IMR-90 (cell line): ENCODE results near the gene NRXN2. TPM values are rescaled to one million over a fixed set of nuclear protein-coding genes. Genes with fewer than 3 reads are reported as not detected.

Experiments used
- ATAC-seq: fragments of 200-7000 bp; cut with Tn5 transposase; 2 replicates; pipeline ENCODE4 v1.9.1; 2020; ENCODE audit warnings: low read depth, mild to moderate bottlenecking, moderate library complexity
- BruUV-seq: library from RNA; stranded (reverse); fragments of 400-500 nt; replicated peaks from 2 replicates; lab custom pipeline; 2021; lab: Mats Ljungman, UMichigan
- CTCF ChIA-PET: fragments of 300-600 bp; formaldehyde crosslinking; extraction: SDS; loops from one replicate; lab custom pipeline; 2021; ENCODE audit warnings: antibody characterized with exemption; lab: Yijun Ruan, JAX
- POLR2A ChIA-PET: fragments of 300-600 bp; sonication (Branson Sonifier 250); formaldehyde crosslinking; loops from one replicate; lab custom pipeline; 2022; ENCODE audit warnings: antibody characterized with exemption; ENCODE audit not compliant: unreplicated experiment; lab: Charles Lee
- DNase-seq: peaks from one replicate; pipeline ENCODE4 v3.0.0; 2013
- H2AFZ ChIP-seq: replicated peaks from 2 replicates; pipeline ENCODE3; 2013; ENCODE audit warnings: low read length, mild to moderate bottlenecking; ENCODE audit not compliant: poor library complexity
- H2AK5ac ChIP-seq: 2 replicates; pipeline ENCODE4 v1.6.1; 2013; ENCODE audit warnings: low read depth, low read length, inconsistent platforms
- H2AK9ac ChIP-seq: replicated peaks from 2 replicates; pipeline ENCODE3; 2013; ENCODE audit warnings: mild to moderate bottlenecking, low read depth, low read length, moderate library complexity; ENCODE audit not compliant: poor library complexity
- H2BK120ac ChIP-seq: 2 replicates; pipeline ENCODE4 v1.6.1; 2013; ENCODE audit warnings: low read depth, low read length, inconsistent platforms
- H2BK15ac ChIP-seq: 3 replicates; pipeline ENCODE4 v1.6.1; 2013; ENCODE audit warnings: low read depth, low read length, inconsistent platforms
- H2BK20ac ChIP-seq: 2 replicates; pipeline ENCODE4 v1.6.1; 2013; ENCODE audit warnings: low read depth, mild to moderate bottlenecking, inconsistent platforms, low read length, moderate library complexity
- H2BK5ac ChIP-seq: 2 replicates; pipeline ENCODE4 v1.6.1; 2013; ENCODE audit warnings: mild to moderate bottlenecking, low read depth, low read length, inconsistent platforms; ENCODE audit not compliant: poor library complexity, severe bottlenecking
- H3K14ac ChIP-seq: replicated peaks from 2 replicates; pipeline ENCODE4 v1.6.1; 2013; ENCODE audit warnings: low read depth, low read length, inconsistent platforms
- H3K18ac ChIP-seq: 2 replicates; pipeline ENCODE4 v1.6.1; 2013; ENCODE audit warnings: low read depth, low read length, control low read depth
- H3K23ac ChIP-seq: 2 replicates; pipeline ENCODE4 v1.6.1; 2013; ENCODE audit warnings: low read depth, low read length, inconsistent platforms
- H3K27ac ChIP-seq: 2 replicates; pipeline ENCODE4 v1.5.1; 2013; ENCODE audit warnings: mild to moderate bottlenecking, control low read depth, low read length; ENCODE audit not compliant: insufficient read depth
- H3K27me3 ChIP-seq: 2 replicates; pipeline ENCODE4 v1.6.1; 2013; ENCODE audit warnings: low read length; ENCODE audit not compliant: control insufficient read depth, insufficient read depth
- H3K36me3 ChIP-seq: 2 replicates; pipeline ENCODE4 v1.6.1; 2013; ENCODE audit warnings: low read length, mixed read lengths; ENCODE audit not compliant: control insufficient read depth, insufficient read depth
- H3K4ac ChIP-seq: 2 replicates; pipeline ENCODE4 v1.6.1; 2013; ENCODE audit warnings: low read depth, low read length, inconsistent platforms
- H3K4me1 ChIP-seq: 2 replicates; pipeline ENCODE4 v1.6.1; 2013; ENCODE audit warnings: low read length, mixed read lengths; ENCODE audit not compliant: control insufficient read depth, insufficient read depth
- H3K4me2 ChIP-seq: 2 replicates; pipeline ENCODE4 v1.6.1; 2013; ENCODE audit warnings: low read depth, mild to moderate bottlenecking, control low read depth, low read length, moderate library complexity
- H3K4me3 ChIP-seq: 2 replicates; pipeline ENCODE4 v1.5.1; 2013; ENCODE audit warnings: low read depth, mild to moderate bottlenecking, control low read depth, low read length, moderate library complexity; ENCODE audit not compliant: insufficient read depth
- H3K56ac ChIP-seq: 2 replicates; pipeline ENCODE4 v1.6.1; 2013; ENCODE audit warnings: low read length, inconsistent platforms; ENCODE audit not compliant: insufficient read depth; ENCODE audit errors: extremely low read depth
- H3K79me1 ChIP-seq, 2 experiments: 2 replicates each; pipeline ENCODE4 v1.6.1; 2013; ENCODE audit warnings: low read length in 2 of 2, inconsistent platforms in 1 of 2, low read depth in 1 of 2
- H3K9ac ChIP-seq: 2 replicates; pipeline ENCODE4 v1.6.1; 2013; ENCODE audit warnings: low read depth, low read length, control low read depth
- H3K9me1 ChIP-seq: 2 replicates; pipeline ENCODE4 v1.6.1; 2013; ENCODE audit warnings: low read length, inconsistent platforms; ENCODE audit not compliant: insufficient read depth
- H3K9me3 ChIP-seq: 2 replicates; pipeline ENCODE4 v1.6.1; 2013; ENCODE audit warnings: low read length; ENCODE audit not compliant: control insufficient read depth, insufficient read depth
- H4K20me1 ChIP-seq: 2 replicates; pipeline ENCODE4 v1.6.1; 2013; ENCODE audit warnings: low read length, inconsistent platforms; ENCODE audit not compliant: insufficient read depth
- H4K5ac ChIP-seq: 2 replicates; pipeline ENCODE4 v1.6.1; 2013; ENCODE audit warnings: mild to moderate bottlenecking, low read depth, low read length, control low read depth
- H4K8ac ChIP-seq, 2 experiments: 2 replicates each; pipeline ENCODE4 v1.6.1; 2013; ENCODE audit warnings: low read depth in 2 of 2, low read length in 2 of 2, control low read depth in 1 of 2, inconsistent platforms in 1 of 2
- H4K91ac ChIP-seq: 2 replicates; pipeline ENCODE4 v1.6.1; 2013; ENCODE audit warnings: low read depth, low read length, inconsistent platforms; ENCODE audit not compliant: insufficient read depth
- CHD1 ChIP-seq: IDR thresholded peaks from 2 replicates; pipeline ENCODE4 v1.6.1; 2012; ENCODE audit warnings: low read depth, low read length, improper control_type of control experiment
- ELK1 ChIP-seq: fragments of 150-350 bp; IDR thresholded peaks from 2 replicates; pipeline ENCODE4 v1.6.1; 2016; ENCODE audit warnings: low read depth, mild to moderate bottlenecking, low read length, moderate library complexity, borderline replicate concordance
- FOS ChIP-seq: fragments of 150-350 bp; IDR thresholded peaks from 2 replicates; pipeline ENCODE4 v1.6.1; 2016; ENCODE audit warnings: low read depth, low read length
- MAFK ChIP-seq: IDR thresholded peaks from 2 replicates; pipeline ENCODE4 v1.6.1; 2012; ENCODE audit warnings: low read depth, low read length, improper control_type of control experiment
- MXI1 ChIP-seq: IDR thresholded peaks from 2 replicates; pipeline ENCODE4 v1.6.1; 2012; ENCODE audit warnings: low read depth, mild to moderate bottlenecking, low read length, moderate library complexity, borderline replicate concordance
- NFE2L2 ChIP-seq: fragments of 150-350 bp; IDR thresholded peaks from 2 replicates; pipeline ENCODE4 v1.6.1; 2016; ENCODE audit warnings: low read depth, mild to moderate bottlenecking, low read length
- RAD21 ChIP-seq: IDR thresholded peaks from 2 replicates; pipeline ENCODE4 v1.6.1; 2012; ENCODE audit warnings: low read length, improper control_type of control experiment
- RCOR1 ChIP-seq: IDR thresholded peaks from 2 replicates; pipeline ENCODE4 v1.6.1; 2012; ENCODE audit warnings: mild to moderate bottlenecking, low read length, improper control_type of control experiment; ENCODE audit not compliant: insufficient replicate concordance
- RFX5 ChIP-seq: IDR thresholded peaks from 2 replicates; pipeline ENCODE4 v1.8.0; 2012; ENCODE audit warnings: low read depth, mild to moderate bottlenecking, low read length, moderate library complexity
- WGBS, 2 experiments: methylation state at CpG; one replicate each; pipeline versions ENCODE4 v1.1.5 to v1.1.7; 2013; ENCODE audit warnings: missing lambda C conversion rate in 2 of 2; ENCODE audit not compliant: insufficient read length in 1 of 2; ENCODE audit errors: extremely low coverage in 2 of 2; 5-methylcytosine and 5-hydroxymethylcytosine counted together
- dilution Hi-C: fragments of 300-500 bp; cut with HindIII; formaldehyde crosslinking; loops from one replicate; pipeline ENCODE4 v1.14.3; 2018; ENCODE audit warnings: low sequenced_read_pairs; ENCODE audit not compliant: unreplicated experiment
- in situ Hi-C: fragments of 300-500 bp; cut with MboI; formaldehyde crosslinking; loops from 3 replicates; pipeline ENCODE4 v1.14.3; 2019; ENCODE audit warnings: low sequenced_read_pairs, inconsistent platforms, mixed read lengths
- intact Hi-C: fragments of 100-400 bp; cut with micrococcal nuclease; formaldehyde crosslinking; loops from 2 replicates; pipeline ENCODE4 v1.10.0; 2022
- polyA plus RNA-seq, 3 experiments: library from polyadenylated mRNA; depleted of rRNA; stranded (reverse); fragments of >200 nt; gene quantifications; 2 replicates each; pipeline ENCODE4 v1.2.3, GENCODE V29; 2012; ENCODE audit warnings: low replicate concordance in 1 of 3
- total RNA-seq: library from RNA; depleted of rRNA; stranded (reverse); fragments of >200 nt; gene quantifications from 2 replicates; pipeline ENCODE4 v1.2.3, GENCODE V29; 2012
- TF ChIP-seq, protein P1 (sequence below): conservative IDR thresholded peaks from 2 replicates; pipeline ENCODE4 v1.5.1; 2012; ENCODE audit warnings: mild to moderate bottlenecking, low read depth, low read length, improper control_type of control experiment

The NRXN2 gene
- total and polyA plus RNA-seq, 2 of the 4 experiments (the other 2 are of a cell fraction), result 0.18 to 0.22 TPM

DNA sequence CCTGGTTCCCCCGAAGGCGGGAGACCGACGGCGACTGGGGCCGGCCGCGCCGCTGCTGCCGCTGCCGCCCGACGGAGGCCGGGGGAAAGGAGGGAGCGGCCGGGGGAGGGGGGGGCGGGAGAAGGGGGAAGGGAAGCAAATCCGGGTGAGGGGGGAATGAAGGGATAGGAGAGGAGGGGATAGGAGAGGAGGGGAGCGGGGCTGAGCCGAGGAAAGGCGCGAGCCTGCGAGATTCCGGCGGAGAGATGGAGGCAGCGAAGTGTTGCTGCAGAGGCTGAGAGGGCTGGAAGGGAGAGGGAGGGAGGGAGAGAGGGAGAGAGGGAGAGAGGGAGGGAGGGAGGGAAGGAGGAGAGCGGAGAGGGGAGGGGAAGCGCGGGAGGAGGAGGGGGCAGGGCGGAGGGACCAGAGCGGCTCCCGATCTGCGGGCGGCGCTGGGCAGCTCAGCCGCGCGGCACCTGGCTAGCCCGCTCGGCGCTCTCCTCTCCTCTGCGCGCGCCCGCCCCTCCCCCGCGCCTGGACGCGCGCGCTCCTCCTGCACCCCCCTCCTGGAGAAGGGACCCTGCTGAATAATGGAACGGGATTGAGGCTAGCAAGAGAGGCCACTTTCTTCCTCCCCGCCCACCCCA, 79.6 kb downstream of the NRXN2 start:
- Histone ChIP-seq H3K9ac (no peak overlapping the region), H4K20me1 (peaks cover 5% of the 10 kb centered on the region), H2AK5ac (no peak overlapping the region), H3K4me3 (no peak overlapping the region), H3K36me3 (no peaks in the 10 kb centered on the region), H4K8ac (no peak overlapping the region), H3K79me1 (no peaks in the 10 kb centered on the region), H3K4ac (no peak overlapping the region), H3K4me2 (no peak overlapping the region), H3K27ac (no peak overlapping the region), H3K9me3 (peaks cover 5% of the 10 kb centered on the region; the same call in 1 of the 2 replicates), H2AFZ (no peak overlapping the region), H2AK9ac (no peak overlapping the region), H3K27me3 (peaks cover 90% of the 10 kb centered on the region), H3K9me1 (0 out of 2 replicates have a peak, but pooled peaks cover 3% of the 10 kb centered on the region), H2BK20ac (no peak overlapping the region), H3K18ac (no peak overlapping the region), H4K5ac (no peak overlapping the region), H2BK15ac (no peak overlapping the region), H2BK120ac (no peak overlapping the region), H2BK5ac (no peak overlapping the region), H3K4me1 (no peaks in the 10 kb centered on the region), H3K23ac (no peak overlapping the region), H3K56ac (no peak overlapping the region), H4K91ac (no peak overlapping the region), H3K14ac (no peak overlapping the region)
- POLR2A ChIA-PET, result no interaction called here
- CTCF ChIA-PET, result interaction anchor here (0.5 to 1.1 kb wide), 2 partner anchors 9 to 1870 kb away, joined by 3 to 4 read pairs; no protein-coding TSS in a partner anchor
- ATAC-seq (no peak; the same call in 1 of the 2 replicates), DNase-seq (no peak)
- no peak for TF ChIP-seq FOS
- TF ChIP-seq, protein P1, sequence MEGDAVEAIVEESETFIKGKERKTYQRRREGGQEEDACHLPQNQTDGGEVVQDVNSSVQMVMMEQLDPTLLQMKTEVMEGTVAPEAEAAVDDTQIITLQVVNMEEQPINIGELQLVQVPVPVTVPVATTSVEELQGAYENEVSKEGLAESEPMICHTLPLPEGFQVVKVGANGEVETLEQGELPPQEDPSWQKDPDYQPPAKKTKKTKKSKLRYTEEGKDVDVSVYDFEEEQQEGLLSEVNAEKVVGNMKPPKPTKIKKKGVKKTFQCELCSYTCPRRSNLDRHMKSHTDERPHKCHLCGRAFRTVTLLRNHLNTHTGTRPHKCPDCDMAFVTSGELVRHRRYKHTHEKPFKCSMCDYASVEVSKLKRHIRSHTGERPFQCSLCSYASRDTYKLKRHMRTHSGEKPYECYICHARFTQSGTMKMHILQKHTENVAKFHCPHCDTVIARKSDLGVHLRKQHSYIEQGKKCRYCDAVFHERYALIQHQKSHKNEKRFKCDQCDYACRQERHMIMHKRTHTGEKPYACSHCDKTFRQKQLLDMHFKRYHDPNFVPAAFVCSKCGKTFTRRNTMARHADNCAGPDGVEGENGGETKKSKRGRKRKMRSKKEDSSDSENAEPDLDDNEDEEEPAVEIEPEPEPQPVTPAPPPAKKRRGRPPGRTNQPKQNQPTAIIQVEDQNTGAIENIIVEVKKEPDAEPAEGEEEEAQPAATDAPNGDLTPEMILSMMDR, result no peak
- no peak for TF ChIP-seq RAD21
- no peak for TF ChIP-seq RCOR1
- TF ChIP-seq MAFK, result no peak
- no peak for TF ChIP-seq MXI1
- TF ChIP-seq CHD1, result no peak
- TF ChIP-seq RFX5, result no peak
- TF ChIP-seq NFE2L2, result no peak
- no peak for TF ChIP-seq ELK1
- dilution Hi-C loops, result no loop called here
- in situ Hi-C loops, result no loop called here
- BruUV-seq, result no TSS peak
- no CpG with 5 or more reads among the region's 53 CpGs for WGBS, 2 experiments
- intact Hi-C loops, result no loop called here
